ENCODE data around the gene TMEM235. TPM values are rescaled to one million over a fixed set of nuclear protein-coding genes. Genes with fewer than 3 reads are reported as not detected.

TMEM235 gene
- total RNA-seq, 1 experiment from 2014 or later, result not detected

DNA sequence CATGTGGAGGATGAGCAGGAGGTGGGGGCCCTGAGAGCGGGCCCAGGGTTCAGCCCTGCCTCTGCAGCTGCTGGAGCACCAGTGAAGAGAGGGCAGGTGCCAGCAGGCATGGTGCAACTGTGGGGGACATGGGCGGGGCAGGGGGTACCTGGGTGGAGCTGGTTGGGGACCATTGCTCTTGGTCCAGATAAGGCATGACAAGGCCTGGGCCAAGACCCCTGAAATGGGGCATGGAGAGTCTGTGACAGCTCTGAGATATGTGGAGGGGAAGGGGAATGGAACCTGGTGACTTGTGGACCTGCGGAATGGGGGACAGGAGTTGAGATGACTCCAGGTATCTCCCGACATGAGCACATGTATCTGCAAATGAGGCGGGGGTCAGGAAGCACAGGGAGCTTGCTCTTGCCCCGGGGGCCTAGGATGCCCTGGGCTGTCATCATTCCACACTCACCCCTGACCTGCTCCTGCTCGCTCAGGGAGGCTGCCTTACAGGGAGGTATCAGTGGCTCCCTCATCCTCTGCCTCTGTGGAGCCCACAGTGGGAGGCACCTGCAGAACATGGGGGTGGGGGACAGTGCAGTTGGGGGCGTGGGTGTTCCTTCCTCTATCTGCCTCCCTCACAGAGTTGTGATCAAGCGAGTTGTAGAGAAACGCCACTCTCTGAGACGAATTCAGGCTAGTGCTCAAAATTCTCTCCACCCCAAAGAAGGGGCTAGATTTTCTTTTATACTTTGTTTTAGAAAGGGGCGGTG lies 40.2 kb downstream of the TMEM235 start:
- Histone ChIP-seq H3K4me3 (no peak overlapping the region), H3K27ac (no peak overlapping the region), H3K27me3 (replicated peaks) (peaks cover 39% of the 10 kb centered on the region), H3K4me1 (replicated peaks) (peaks cover 13% of the 10 kb centered on the region), H3K9me3 (replicated peaks) (0 out of 2 replicates have a peak, but pooled peaks cover 2% of the 10 kb centered on the region), H3K36me3 (no peaks in the 10 kb centered on the region)
- peak in 1 of 2 experiments; percentile 50 for DNase-seq (ENCODE audit: low read depth in 1 of 2, low spot score in 2 of 2)

DNA sequence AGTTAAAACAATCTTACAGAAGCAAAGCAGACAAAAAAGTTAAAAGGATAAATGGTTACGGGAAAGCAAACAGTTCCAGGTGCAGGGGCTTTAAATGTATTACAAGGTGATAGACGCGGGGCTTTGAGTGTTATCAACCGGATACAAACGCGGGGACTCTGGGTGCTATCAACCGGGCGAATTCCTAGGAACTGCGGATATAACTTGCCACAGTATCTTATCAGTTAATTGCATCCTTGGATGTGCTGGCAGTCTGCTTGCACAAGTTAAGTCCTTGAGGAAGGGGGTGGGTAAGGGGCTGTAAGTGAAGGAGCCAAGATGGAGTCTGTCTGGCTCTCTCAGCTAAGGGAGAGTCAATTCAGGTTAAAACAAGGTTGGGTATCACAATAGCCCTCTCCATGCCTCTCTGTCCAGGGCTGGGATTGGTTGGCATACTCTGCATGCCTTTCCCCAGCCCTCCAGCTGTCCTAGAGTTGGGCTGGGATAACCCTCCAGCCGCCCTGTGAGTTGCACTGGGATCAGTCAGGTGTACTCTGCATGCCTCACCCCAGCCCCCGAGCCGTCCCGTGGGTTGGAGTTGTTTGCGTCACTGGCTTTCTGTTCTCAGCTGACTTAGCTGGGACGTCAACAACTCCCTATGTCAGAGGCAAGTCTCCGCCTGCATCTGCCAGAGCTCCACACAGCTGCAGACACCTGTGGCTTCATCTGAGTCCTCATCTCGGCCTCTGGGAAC lies 40.9 kb downstream of the TMEM235 start:
- Histone ChIP-seq H3K27ac (no peak overlapping the region), H3K4me3 (no peak overlapping the region), H3K36me3 (no peaks in the 10 kb centered on the region), H3K27me3 (replicated peaks) (peaks cover 43% of the 10 kb centered on the region), H3K9me3 (replicated peaks) (0 out of 2 replicates have a peak, but pooled peaks cover 2% of the 10 kb centered on the region), H3K4me1 (replicated peaks) (peaks cover 13% of the 10 kb centered on the region)
- no peak for DNase-seq (ENCODE audit: low read depth in 1 of 2, low spot score in 2 of 2)

DNA sequence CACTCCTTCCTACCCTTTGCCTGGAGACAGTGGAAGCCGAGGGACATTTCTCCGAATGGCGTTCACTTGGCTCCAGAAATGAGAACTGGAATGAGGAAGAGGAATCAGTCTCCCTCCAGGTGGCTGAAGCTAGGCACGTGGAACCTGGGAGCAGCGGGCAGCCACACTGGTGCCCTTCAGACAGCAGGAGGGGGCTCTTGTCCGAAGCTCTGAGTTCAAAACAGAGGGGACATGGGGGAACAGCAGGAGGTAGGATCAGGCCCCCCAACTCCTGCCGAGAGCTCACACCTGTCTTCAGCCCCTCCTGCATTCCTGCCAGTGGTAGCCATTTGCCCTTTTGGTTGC lies 41.5 kb downstream of the TMEM235 start:
- H3K4me1 ChIP-seq (replicated peaks), result peaks cover 13% of the 10 kb centered on the region
- no peak overlapping the region for H3K4me3 ChIP-seq
- H3K27ac ChIP-seq, result no peak overlapping the region
- no peaks in the 10 kb centered on the region for H3K36me3 ChIP-seq
- peaks cover 44% of the 10 kb centered on the region for H3K27me3 ChIP-seq (replicated peaks)
- 0 out of 2 replicates have a peak, but pooled peaks cover 2% of the 10 kb centered on the region for H3K9me3 ChIP-seq (replicated peaks)
- no peak for DNase-seq (ENCODE audit: low read depth in 1 of 2, low spot score in 2 of 2)

DNA sequence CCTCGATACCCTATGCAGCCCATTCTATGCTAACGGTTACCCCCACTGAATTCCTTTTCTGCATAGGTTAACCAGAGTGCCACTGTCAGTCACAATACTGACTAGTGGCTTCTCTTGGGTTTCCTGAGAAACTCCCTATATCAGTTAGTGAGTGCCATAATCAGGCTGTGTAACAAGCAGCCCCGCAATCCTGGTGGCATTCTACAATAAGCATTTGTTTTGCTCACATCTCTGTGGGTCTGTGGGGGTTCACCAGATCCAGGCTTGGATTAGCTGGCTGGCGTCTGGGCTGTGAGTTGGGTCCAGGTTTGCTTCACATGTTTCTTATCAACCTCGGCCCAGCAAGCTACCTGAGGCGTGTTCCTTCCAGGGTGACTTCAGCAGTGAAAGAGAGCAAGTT lies 42.4 kb downstream of the TMEM235 start:
- peaks cover 37% of the 10 kb centered on the region for H3K27me3 ChIP-seq (replicated peaks)
- H3K36me3 ChIP-seq, result no peaks in the 10 kb centered on the region
- peaks cover 13% of the 10 kb centered on the region for H3K4me1 ChIP-seq (replicated peaks)

DNA sequence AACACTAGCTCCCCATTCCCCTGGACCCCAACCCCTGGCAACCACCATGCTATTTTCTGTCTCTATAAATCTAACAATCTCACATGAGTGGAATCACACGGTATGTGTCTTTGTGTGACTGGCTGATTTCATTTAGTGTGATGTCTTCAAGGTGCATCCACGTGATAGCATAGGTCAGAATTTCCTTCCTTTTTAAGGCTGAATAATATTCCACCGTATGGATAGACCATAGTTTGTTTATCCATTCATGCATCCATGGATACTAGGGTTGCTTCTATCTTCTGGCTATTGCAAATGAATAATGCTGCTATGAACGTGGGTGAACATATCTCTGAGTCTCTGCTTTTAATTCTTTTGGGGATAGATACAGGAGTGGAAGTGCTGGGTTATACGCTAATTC lies 43.9 kb downstream of the TMEM235 start:
- Histone ChIP-seq H3K4me1 (replicated peaks) (peaks cover 4% of the 10 kb centered on the region; the same call in 1 of the 2 replicates), H3K27ac (no peak overlapping the region), H3K4me3 (no peak overlapping the region), H3K27me3 (replicated peaks) (peaks cover 23% of the 10 kb centered on the region), H3K9me3 (replicated peaks) (0 out of 2 replicates have a peak, but pooled peaks cover 2% of the 10 kb centered on the region), H3K36me3 (no peaks in the 10 kb centered on the region)
- no peak for DNase-seq (ENCODE audit: low read depth in 1 of 2, low spot score in 2 of 2)

More for the DNA sequence above, 42.4 kb downstream of the TMEM235 start:
- Histone ChIP-seq H3K27ac (no peak overlapping the region), H3K4me3 (no peak overlapping the region), H3K9me3 (replicated peaks) (0 out of 2 replicates have a peak, but pooled peaks cover 2% of the 10 kb centered on the region)
- DNase-seq (ENCODE audit: low read depth in 1 of 2, low spot score in 2 of 2), result no peak

DNA sequence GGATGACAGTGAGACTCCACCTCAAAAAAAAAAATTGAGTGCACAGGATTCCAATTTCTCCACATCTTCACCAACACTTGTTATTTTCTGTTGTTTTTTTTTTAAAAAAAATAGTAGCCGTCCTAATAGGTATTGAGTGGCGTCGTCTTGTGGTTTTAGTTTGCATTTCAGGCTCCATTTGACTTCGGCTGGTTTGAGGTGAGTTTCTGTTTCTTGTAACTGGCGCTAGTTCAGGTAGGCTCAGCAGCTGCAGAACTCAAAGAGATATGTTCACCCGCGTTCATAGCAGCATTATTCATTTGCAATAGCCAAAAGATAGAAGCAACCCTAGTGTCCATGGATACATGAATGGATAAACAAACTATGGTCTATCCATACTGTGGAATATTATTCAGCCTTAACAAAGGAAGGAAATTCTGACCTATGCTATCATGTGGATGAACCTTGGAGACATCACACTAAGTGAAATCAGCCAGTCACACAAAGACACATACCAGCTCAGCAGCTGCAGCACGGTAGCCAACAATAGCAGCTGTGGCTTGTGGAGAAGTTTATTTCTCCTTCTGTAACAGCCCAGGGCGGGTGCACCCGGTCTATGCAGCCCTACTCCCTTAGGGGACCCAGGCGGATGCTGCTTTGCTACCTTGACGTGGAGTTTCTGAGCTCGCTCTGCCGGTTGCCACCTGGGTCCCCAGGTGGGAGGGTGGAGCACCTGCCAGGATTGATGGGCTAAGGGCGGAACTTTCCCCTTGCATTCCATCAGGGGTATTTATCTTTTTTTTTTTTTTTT lies 44.9 kb downstream of the TMEM235 start:
- Histone ChIP-seq H3K9me3 (replicated peaks) (0 out of 2 replicates have a peak, but pooled peaks cover 2% of the 10 kb centered on the region), H3K4me3 (no peak overlapping the region), H3K36me3 (no peaks in the 10 kb centered on the region), H3K27ac (no peak overlapping the region), H3K27me3 (replicated peaks) (peaks cover 17% of the 10 kb centered on the region), H3K4me1 (replicated peaks) (no peaks in the 10 kb centered on the region)
- DNase-seq (ENCODE audit: low read depth in 1 of 2, low spot score in 2 of 2), result no peak

DNA sequence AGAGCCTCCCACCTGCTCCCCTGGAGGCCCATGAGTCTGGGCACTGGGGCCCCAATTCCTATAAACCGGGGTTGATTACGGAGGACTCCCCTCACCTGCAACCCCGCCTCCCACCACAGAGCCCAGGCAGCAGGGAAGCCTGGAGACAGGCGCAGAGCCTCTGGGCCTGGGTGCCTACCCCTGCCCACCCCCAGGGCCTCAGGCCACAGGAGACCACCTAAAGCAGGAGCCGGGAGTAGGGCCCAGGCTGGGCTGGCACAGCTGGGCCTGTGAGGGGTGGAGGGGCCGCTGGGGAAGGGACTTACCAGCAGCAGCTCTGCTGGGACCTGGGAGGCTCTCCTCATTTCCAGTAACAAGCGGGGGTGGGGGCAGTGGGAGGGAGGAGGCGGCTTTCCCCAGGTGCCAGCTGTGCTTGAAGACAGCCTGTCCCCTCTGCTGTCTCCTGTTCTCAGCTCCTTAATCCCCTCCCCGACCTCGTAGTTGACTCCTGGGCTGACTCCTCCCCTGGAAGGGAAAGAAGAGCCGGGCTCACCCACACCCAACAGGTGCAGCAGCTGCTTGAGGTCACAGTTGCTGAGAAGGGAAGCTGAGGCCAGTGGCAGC lies 46.8 kb downstream of the TMEM235 start:
- Histone ChIP-seq H3K27me3 (replicated peaks) (peaks cover 11% of the 10 kb centered on the region), H3K9me3 (replicated peaks) (0 out of 2 replicates have a peak, but pooled peaks cover 2% of the 10 kb centered on the region), H3K4me3 (no peak overlapping the region), H3K4me1 (replicated peaks) (no peaks in the 10 kb centered on the region), H3K36me3 (no peaks in the 10 kb centered on the region), H3K27ac (no peak overlapping the region)
- DNase-seq (ENCODE audit: low read depth in 1 of 2, low spot score in 2 of 2), result no peak

DNA sequence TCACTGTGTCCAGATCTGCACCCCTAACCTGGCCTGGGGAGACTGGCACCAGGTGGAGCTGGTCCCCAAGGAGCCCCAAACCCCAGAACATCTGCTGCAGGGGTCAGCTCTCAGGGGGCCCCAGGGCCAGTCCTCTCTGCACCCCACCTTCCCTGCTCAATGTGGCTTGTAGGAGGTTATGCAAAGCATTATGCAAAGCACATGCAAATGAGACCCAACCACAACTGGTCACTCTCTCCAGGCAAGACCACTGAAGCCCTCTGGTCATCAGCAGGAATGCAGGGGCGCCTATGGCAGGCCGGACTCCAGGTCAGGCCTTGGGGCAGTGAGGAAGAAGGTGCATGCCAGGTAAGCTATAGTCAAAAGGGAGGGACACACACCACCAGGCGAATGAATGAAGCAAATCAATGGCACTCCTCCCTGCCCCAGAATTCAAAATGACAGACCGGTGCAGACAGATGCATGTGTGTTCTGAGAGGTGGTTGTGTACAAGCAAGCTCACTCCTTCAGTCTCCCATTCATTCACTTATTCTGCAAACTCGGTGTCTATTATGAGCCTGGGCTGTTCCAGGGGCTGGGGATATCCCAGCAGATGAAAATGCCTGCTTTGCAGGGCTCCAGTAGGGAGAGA lies 48.0 kb downstream of the TMEM235 start:
- DNase-seq (ENCODE audit: low read depth in 1 of 2, low spot score in 2 of 2), result no peak
- Histone ChIP-seq H3K27ac (no peak overlapping the region), H3K4me3 (no peak overlapping the region), H3K9me3 (replicated peaks) (no peaks in the 10 kb centered on the region), H3K27me3 (replicated peaks) (peaks cover 8% of the 10 kb centered on the region; the same call in 1 of the 2 replicates), H3K36me3 (no peaks in the 10 kb centered on the region), H3K4me1 (replicated peaks) (no peaks in the 10 kb centered on the region)

DNA sequence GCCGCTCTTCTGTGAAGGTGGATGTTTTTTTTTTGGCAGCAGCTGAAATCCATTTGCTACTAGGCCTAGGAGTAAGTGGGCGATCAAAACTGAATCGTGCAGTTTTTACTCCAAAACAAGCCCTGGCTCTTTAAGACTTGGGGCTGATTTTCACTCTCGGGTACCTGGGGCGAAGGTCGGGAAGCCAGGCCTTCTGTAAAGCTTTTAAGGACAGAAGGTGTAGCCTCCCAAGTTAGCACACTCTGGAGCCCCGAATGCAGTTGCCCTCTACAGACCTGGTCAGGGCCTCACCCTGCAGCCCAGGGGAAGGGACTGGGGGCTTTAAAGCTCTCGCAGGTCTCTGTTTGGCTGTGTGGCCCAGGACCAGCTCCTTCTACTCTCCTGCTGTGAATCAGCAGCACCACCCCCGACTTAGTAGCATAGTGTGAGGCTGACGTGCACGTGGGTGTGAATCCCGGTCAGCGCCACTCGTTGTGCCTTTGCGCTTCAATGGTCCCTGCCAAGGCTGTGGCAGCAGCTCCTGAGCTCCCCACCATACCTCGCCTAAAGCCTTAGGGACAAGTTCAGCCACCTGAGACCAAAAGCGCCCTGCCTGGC lies 49.9 kb downstream of the TMEM235 start:
- no peak overlapping the region for H3K4me3 ChIP-seq
- H3K9me3 ChIP-seq (replicated peaks), result no peaks in the 10 kb centered on the region
- no peak overlapping the region for H3K27ac ChIP-seq
- no peaks in the 10 kb centered on the region for H3K36me3 ChIP-seq
- no peaks in the 10 kb centered on the region for H3K4me1 ChIP-seq (replicated peaks)
- DNase-seq (ENCODE audit: low read depth in 1 of 2, low spot score in 2 of 2), result no peak
- peaks cover 7% of the 10 kb centered on the region; the same call in 1 of the 2 replicates for H3K27me3 ChIP-seq (replicated peaks)

DNA sequence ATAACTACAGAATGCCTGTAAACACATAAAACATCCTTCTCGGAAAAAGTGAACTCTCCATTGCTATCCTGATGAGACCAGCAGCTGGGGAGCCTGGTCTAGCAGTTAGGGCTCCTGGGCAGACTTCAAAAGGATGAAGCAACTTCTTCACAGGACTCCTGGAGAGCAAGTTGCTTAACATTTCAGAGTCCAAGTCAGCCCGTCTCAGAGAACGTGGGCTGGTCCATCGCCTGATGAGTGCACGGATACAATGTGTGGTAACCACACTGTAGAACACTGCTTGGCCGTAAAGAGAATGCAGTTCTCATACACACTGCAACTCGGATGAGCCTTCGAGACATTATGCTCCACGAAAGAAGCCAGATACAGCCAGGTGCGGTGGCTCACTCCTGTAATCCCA lies 52.7 kb downstream of the TMEM235 start:
- Histone ChIP-seq H3K4me1 (replicated peaks) (no peaks in the 10 kb centered on the region), H3K27me3 (replicated peaks) (no peaks in the 10 kb centered on the region), H3K27ac (no peak overlapping the region), H3K36me3 (no peaks in the 10 kb centered on the region), H3K9me3 (replicated peaks) (no peaks in the 10 kb centered on the region), H3K4me3 (no peak overlapping the region)
- DNase-seq (ENCODE audit: low read depth in 1 of 2, low spot score in 2 of 2), result no peak

DNA sequence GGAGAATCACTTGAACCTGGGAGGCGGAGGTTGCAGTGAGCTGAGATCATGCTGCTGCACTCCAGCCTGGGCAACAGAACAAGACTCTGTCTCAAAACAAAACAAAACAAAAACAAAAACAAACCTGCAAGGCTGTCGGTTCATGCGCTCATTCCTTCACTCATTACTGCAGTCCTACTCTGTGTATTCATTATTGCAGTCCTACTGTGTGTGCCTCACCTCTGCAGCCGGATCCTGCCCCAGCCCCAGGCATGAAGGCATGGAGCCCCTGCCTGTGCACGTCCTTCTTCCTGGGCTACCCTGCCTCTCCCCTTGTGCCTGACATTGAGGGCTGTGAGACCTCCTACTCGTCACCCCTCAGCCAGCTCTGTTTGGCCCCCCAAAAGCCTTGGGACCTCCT lies 57.6 kb downstream of the TMEM235 start:
- H3K27ac ChIP-seq, result no peak overlapping the region
- H3K27me3 ChIP-seq (replicated peaks), result no peaks in the 10 kb centered on the region
- H3K9me3 ChIP-seq (replicated peaks), result no peaks in the 10 kb centered on the region
- H3K36me3 ChIP-seq, result no peaks in the 10 kb centered on the region
- no peak overlapping the region for H3K4me3 ChIP-seq
- H3K4me1 ChIP-seq (replicated peaks), result peaks cover 9% of the 10 kb centered on the region
- no peak for DNase-seq (ENCODE audit: low read depth in 1 of 2, low spot score in 2 of 2)

DNA sequence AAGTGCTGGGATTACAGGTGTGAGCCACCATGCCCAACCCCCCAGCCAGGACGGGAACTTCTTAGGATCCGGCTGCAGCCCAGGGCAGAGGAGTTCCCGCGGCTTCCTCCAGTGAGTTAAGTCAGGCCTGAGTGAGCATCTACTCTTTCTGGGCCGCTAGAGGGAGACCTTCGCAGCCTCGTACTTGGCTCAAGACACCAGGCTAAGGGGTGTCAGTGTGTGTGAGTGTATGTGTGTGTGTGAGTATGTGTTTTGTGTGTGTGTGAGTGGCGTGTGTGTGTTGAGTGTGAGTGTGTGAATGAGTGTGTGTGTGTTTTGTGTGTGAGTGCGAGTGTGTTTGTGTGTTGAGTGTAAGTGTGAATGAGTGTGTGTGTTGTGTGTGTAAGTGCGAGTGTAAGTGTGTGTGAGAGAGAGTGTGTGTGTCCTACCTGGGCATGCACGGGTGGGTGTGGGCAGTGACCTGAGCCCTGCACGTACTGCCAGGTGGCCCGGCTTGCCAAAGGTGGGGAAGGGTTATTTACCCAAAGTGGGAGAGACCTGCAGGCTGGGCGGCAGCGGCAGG lies 58.5 kb downstream of the TMEM235 start:
- Histone ChIP-seq H3K4me3 (no peak overlapping the region), H3K27ac (no peak overlapping the region), H3K4me1 (replicated peaks) (peaks cover 18% of the 10 kb centered on the region), H3K27me3 (replicated peaks) (no peaks in the 10 kb centered on the region), H3K36me3 (no peaks in the 10 kb centered on the region), H3K9me3 (replicated peaks) (no peaks in the 10 kb centered on the region)
- peak; percentile 80 to 90 for DNase-seq (ENCODE audit: low read depth in 1 of 2, low spot score in 2 of 2)
